Kidney (tissue), 14 donors: ENCODE data around the gene ROMO1. TPM values are rescaled to one million over a fixed set of nuclear protein-coding genes. Genes with fewer than 3 reads are reported as not detected.
"Not testable (repeated sequence)": the region's sequence is repeated elsewhere in the genome, so short reads cannot be mapped to it uniquely, and the experiment has no call there.

Experiments used
- DNase-seq, 5 donors: peaks; one replicate each; pipeline ENCODE4 v3.0.0-alpha.2; 2013 to 2020
- FAIRE-seq: peaks from 2 replicates; lab custom pipeline; 2012; peaks lifted over from hg19 to GRCh38; lab: Jason Lieb, UNC
- H3K27ac ChIP-seq, 2 donors: one replicate each; pipeline ENCODE4 v1.7.0; 2013; ENCODE audit warnings: low read depth in 2 of 2, low read length in 2 of 2, inconsistent platforms in 1 of 2
- H3K27me3 ChIP-seq: one replicate; pipeline ENCODE4 v1.7.1; 2013; ENCODE audit warnings: low read length, inconsistent platforms; ENCODE audit not compliant: control insufficient read depth, insufficient read depth
- H3K36me3 ChIP-seq, 3 donors: one replicate each; pipeline versions ENCODE4 v1.7.0 to v1.7.1; 2013; ENCODE audit warnings: low read length in 3 of 3, control low read depth in 1 of 3, inconsistent platforms in 1 of 3; ENCODE audit not compliant: insufficient read depth in 3 of 3, control insufficient read depth in 2 of 3
- H3K4me1 ChIP-seq, 3 donors: one replicate each; pipeline versions ENCODE4 v1.7.0 to v1.7.1; 2013; ENCODE audit warnings: low read length in 3 of 3, inconsistent platforms in 1 of 3, low read depth in 1 of 3; ENCODE audit not compliant: control insufficient read depth in 2 of 3, insufficient read depth in 2 of 3
- H3K4me3 ChIP-seq, 3 donors: one replicate each; pipeline versions ENCODE4 v1.7.0 to v1.8.1; 2013; ENCODE audit warnings: low read length in 3 of 3, control low read depth in 1 of 3, inconsistent platforms in 1 of 3
- H3K9ac ChIP-seq, 3 donors: one replicate each; pipeline versions ENCODE4 v1.7.0 to v1.7.1; 2013; ENCODE audit warnings: low read length in 3 of 3, control low read depth in 1 of 3, inconsistent platforms in 1 of 3
- H3K9me3 ChIP-seq, 3 donors: one replicate each; pipeline versions ENCODE4 v1.7.0 to v1.7.1; 2013; ENCODE audit warnings: low read length in 3 of 3, control low read depth in 1 of 3, inconsistent platforms in 1 of 3; ENCODE audit not compliant: control insufficient read depth in 2 of 3, insufficient read depth in 1 of 3
- CTCF ChIP-seq: IDR thresholded peaks from 3 replicates; pipeline ENCODE4 v1.5.1; 2012; ENCODE audit warnings: mild to moderate bottlenecking, moderate library complexity, borderline replicate concordance; ENCODE audit not compliant: insufficient read depth; ENCODE audit errors: extremely low read depth
- intact Hi-C: fragments of 100-400 bp; cut with DNase I; formaldehyde crosslinking; loops from one replicate; pipeline ENCODE4 v1.11.1; 2022
- polyA plus RNA-seq: library from polyadenylated mRNA; stranded (reverse); fragments of 350-450 nt; fragmentation: Illumina TruSeq; extraction: RNeasy Lipid Tissue Mini Kit (QIAGEN cat#74804); gene quantifications from one replicate; pipeline ENCODE4 v1.2.3, GENCODE V29; 2014; ENCODE audit warnings: low read depth, low replicate concordance; ENCODE audit not compliant: insufficient read depth
- total RNA-seq: library from RNA; stranded (reverse); fragmentation: NEBNext Ultra II Directional; extraction: Animal tissue kit (Norgen Biotek cat#: 25700); gene quantifications from one replicate; pipeline ENCODE4 v1.2.1, GENCODE V29; 2021
- donor health status: control.
- donor health status: control.
- donor health status: control.
- donor health status: control.
- donor health status: control.
- donor health status: DM: yes; HTN: yes; CAD: no.
- donor health status: Normal renal cell carcinoma (clear cell type).

ROMO1 gene
- total and polyA plus RNA-seq, 2 donors from 2014 or later = 141 to 408 TPM

- Histone ChIP-seq H3K27ac (no peak overlapping the region), H3K36me3 (peaks cover 0 to 6% (median 6%) of the 10 kb centered on the region in 3 donors), H3K9ac (no peak overlapping the region), H3K4me1 (no peaks in the 10 kb centered on the region), H3K4me3 (no peak overlapping the region), H3K27me3 (no peaks in the 10 kb centered on the region), H3K9me3 (no peaks in the 10 kb centered on the region)
- intact Hi-C loops = no loop called here
- TF ChIP-seq CTCF = no peak
- DNase-seq (no peak), FAIRE-seq (no peak)
Observed at GRCh38 chr20:35680452-35681183, 18.6 kb upstream of the ROMO1 start.

GRCh38 chr20:35681960-35682359 is 17.2 kb upstream of the ROMO1 start:
- TF ChIP-seq CTCF = no peak
- H3K4me1 ChIP-seq = no peaks in the 10 kb centered on the region

GRCh38 chr20:35685368-35685767 is 13.8 kb upstream of the ROMO1 start:
- peaks cover 0 to 17% (median 15%) of the 10 kb centered on the region in 3 donors for H3K36me3 ChIP-seq
- H3K4me3 ChIP-seq, H3K9ac ChIP-seq, FAIRE-seq, H3K27ac ChIP-seq, H3K27me3 ChIP-seq, H3K4me1 ChIP-seq, H3K9me3 ChIP-seq, intact Hi-C loops, DNase-seq: not testable (repeated sequence)

More at GRCh38 chr20:35681960-35682359, 17.2 kb upstream of the ROMO1 start:
- no peak for FAIRE-seq
- intact Hi-C loops = no loop called here
- H3K9ac ChIP-seq = no peak overlapping the region
- H3K9me3 ChIP-seq = no peaks in the 10 kb centered on the region
- DNase-seq = no peak
- H3K27me3 ChIP-seq = no peaks in the 10 kb centered on the region
- no peak overlapping the region for H3K4me3 ChIP-seq
- H3K36me3 ChIP-seq = peaks cover 0 to 6% (median 6%) of the 10 kb centered on the region in 3 donors
- no peak overlapping the region for H3K27ac ChIP-seq

GRCh38 chr20:35686872-35687271 is 12.3 kb upstream of the ROMO1 start:
- FAIRE-seq, DNase-seq, H3K4me3 ChIP-seq, H3K27ac ChIP-seq, H3K4me1 ChIP-seq, H3K9me3 ChIP-seq, H3K9ac ChIP-seq, intact Hi-C loops, H3K27me3 ChIP-seq: not testable (repeated sequence)
- H3K36me3 ChIP-seq = peaks cover 0 to 14% (median 14%) of the 10 kb centered on the region in 3 donors
